COR-L47 (cell line): ENCODE results near the gene LCMT1.
A peak's percentile ranks its signal among the peaks of the same experiment; 100 is the strongest.
"Not testable (repeated sequence)": the region's sequence is repeated elsewhere in the genome, so short reads cannot be mapped to it uniquely, and the experiment has no call there.

Experiments used
- DNase-seq: peaks from one replicate; lab custom pipeline; 2025; lab: John Stamatoyannopoulos, UW

Gene LCMT1

GRCh38 chr16:25095636-25096035 is 15.9 kb upstream of the LCMT1 start:
- DNase-seq: no peak

- DNase-seq: no peak
These were observed 14.1 kb upstream of the LCMT1 start for GRCh38 chr16:25097276-25097975.

GRCh38 chr16:25100511-25100910 is 11.0 kb upstream of the LCMT1 start:
- DNase-seq: no peak

GRCh38 chr16:25106567-25107465 is 4.7 kb upstream of the LCMT1 start:
- DNase-seq: peak; percentile 68

GRCh38 chr16:25107466-25107792 is 4.1 kb upstream of the LCMT1 start:
- DNase-seq: no peak

GRCh38 chr16:25108054-25108453 is 3.5 kb upstream of the LCMT1 start:
- DNase-seq: no peak

- no peak for DNase-seq
These were observed 1.9 kb upstream of the LCMT1 start for GRCh38 chr16:25109643-25110042.

- no peak for DNase-seq
These were observed 1.1 kb upstream of the LCMT1 start for GRCh38 chr16:25110387-25110947.

GRCh38 chr16:25114121-25114520 is 2.6 kb downstream of the LCMT1 start:
- no peak for DNase-seq

- no peak for DNase-seq
These were observed 7.5 kb downstream of the LCMT1 start for GRCh38 chr16:25118851-25119578.

- DNase-seq: no peak
These were observed 10.5 kb downstream of the LCMT1 start for GRCh38 chr16:25121824-25122600.

- no peak for DNase-seq
These were observed 13.0 kb downstream of the LCMT1 start for GRCh38 chr16:25124503-25124902.

- not testable (repeated sequence) for DNase-seq
These were observed 14.6 kb downstream of the LCMT1 start for GRCh38 chr16:25126086-25126666.

- DNase-seq: no peak
These were observed 15.3 kb downstream of the LCMT1 start for GRCh38 chr16:25126820-25127232.

- not testable (repeated sequence) for DNase-seq
These were observed 21.2 kb downstream of the LCMT1 start for GRCh38 chr16:25132751-25133150.

- no peak for DNase-seq
These were observed 22.7 kb downstream of the LCMT1 start for GRCh38 chr16:25134166-25134700.

GRCh38 chr16:25135254-25135878 is 23.8 kb downstream of the LCMT1 start:
- DNase-seq: peak; percentile 31

GRCh38 chr16:25138130-25138529 is 26.6 kb downstream of the LCMT1 start:
- DNase-seq: no peak

GRCh38 chr16:25140459-25140858 is 28.9 kb downstream of the LCMT1 start:
- no peak for DNase-seq

- no peak for DNase-seq
These were observed 30.1 kb downstream of the LCMT1 start for GRCh38 chr16:25141648-25142047.
